CD14-positive monocyte (primary cell): Measurements from ENCODE around the gene DAPK1. TPM values are rescaled to one million over a fixed set of nuclear protein-coding genes. Genes with fewer than 3 reads are reported as not detected.
A peak's percentile ranks its signal among the peaks of the same experiment; 100 is the strongest.

Experiments
- DNase-seq, 3 donors: peaks; one replicate each; pipeline ENCODE4 v3.0.0-alpha.2; 2011 to 2022
- H2AFZ ChIP-seq: 2 replicates; pipeline ENCODE4 v1.6.0; 2012; ENCODE audit warnings: mild to moderate bottlenecking, low read depth, low read length, inconsistent platforms; ENCODE audit not compliant: insufficient read depth, poor library complexity, severe bottlenecking
- H3K27ac ChIP-seq, 2 donors: 1 replicate in 1 of 2; 2 replicates in 1 of 2; pipeline ENCODE4 v1.5.1; 2012 to 2013; ENCODE audit warnings: low read length in 2 of 2, control low read depth in 1 of 2, inconsistent platforms in 1 of 2, low read depth in 1 of 2, mild to moderate bottlenecking in 1 of 2
- H3K27me3 ChIP-seq, 2 donors: one replicate each; pipeline versions ENCODE4 v1.6.0 to v1.6.1; 2011 to 2013; ENCODE audit warnings: low read length in 2 of 2; ENCODE audit not compliant: control insufficient read depth in 2 of 2, insufficient read depth in 2 of 2
- H3K36me3 ChIP-seq, 2 donors: replicated peaks in 1 of 2; 1 replicate in 1 of 2; 2 replicates in 1 of 2; pipeline versions ENCODE4 v1.5.1 to v1.6.1; 2012 to 2013; ENCODE audit warnings: low read length in 2 of 2, control low read depth in 1 of 2, inconsistent platforms in 1 of 2, mild to moderate bottlenecking in 1 of 2; ENCODE audit not compliant: insufficient read depth in 2 of 2, control insufficient read depth in 1 of 2
- H3K4me1 ChIP-seq, 2 donors: 1 replicate in 1 of 2; 2 replicates in 1 of 2; pipeline versions ENCODE4 v1.5.1 to v1.6.1; 2012 to 2013; ENCODE audit warnings: low read length in 2 of 2, control low read depth in 1 of 2, inconsistent platforms in 1 of 2, mild to moderate bottlenecking in 1 of 2, moderate library complexity in 1 of 2; ENCODE audit not compliant: insufficient read depth in 2 of 2, control insufficient read depth in 1 of 2
- H3K4me2 ChIP-seq: replicated peaks from 2 replicates; pipeline ENCODE3; 2012; ENCODE audit warnings: low read length, moderate library complexity, mild to moderate bottlenecking; ENCODE audit not compliant: poor library complexity, severe bottlenecking; ENCODE audit errors: extremely low read depth
- H3K4me3 ChIP-seq, 3 experiments: fragments of 200-600 bp in 1 of 3; sonication (generic) in 1 of 3; replicated peaks in 1 of 3; 1 replicate in 2 of 3; 2 replicates in 1 of 3; pipeline ENCODE4 v1.5.1; 2011 to 2013; ENCODE audit warnings: low read length in 3 of 3, mild to moderate bottlenecking in 3 of 3, control low read depth in 2 of 3, low read depth in 2 of 3, inconsistent platforms in 1 of 3, moderate library complexity in 1 of 3
- H3K79me2 ChIP-seq: 2 replicates; pipeline ENCODE4 v1.6.0; 2012; ENCODE audit warnings: mild to moderate bottlenecking, control low read depth, inconsistent platforms, low read length, moderate library complexity; ENCODE audit not compliant: insufficient read depth
- H3K9ac ChIP-seq: 2 replicates; pipeline ENCODE4 v1.6.0; 2017; ENCODE audit warnings: low read length, mild to moderate bottlenecking; ENCODE audit not compliant: insufficient read depth, poor library complexity, severe bottlenecking
- H3K9me3 ChIP-seq, 2 donors: replicated peaks in 1 of 2; 1 replicate in 1 of 2; 2 replicates in 1 of 2; pipeline versions ENCODE4 v1.5.1 to v1.6.1; 2012 to 2013; ENCODE audit warnings: low read length in 2 of 2, control low read depth in 1 of 2; ENCODE audit not compliant: control insufficient read depth in 1 of 2, insufficient read depth in 1 of 2
- H4K20me1 ChIP-seq: 2 replicates; pipeline ENCODE4 v1.6.0; 2012; ENCODE audit warnings: mild to moderate bottlenecking, low read length, control low read depth, moderate library complexity; ENCODE audit not compliant: insufficient read depth
- H3K27ac Mint-ChIP-seq, 7 donors: one replicate each; pipeline ENCODE4 v1.8.0; 2020; ENCODE audit warnings: mild to moderate bottlenecking in 7 of 7, mixed read lengths in 7 of 7, moderate library complexity in 6 of 7, inconsistent platforms in 2 of 7
- H3K27me3 Mint-ChIP-seq, 3 donors: one replicate each; pipeline ENCODE4 v1.8.0; 2021 to 2022; ENCODE audit warnings: low read depth in 3 of 3, mild to moderate bottlenecking in 3 of 3, mixed read lengths in 3 of 3, moderate library complexity in 3 of 3, inconsistent platforms in 1 of 3
- H3K36me3 Mint-ChIP-seq, 2 donors: one replicate each; pipeline ENCODE4 v1.8.0; 2020; ENCODE audit warnings: mixed read lengths in 2 of 2, inconsistent platforms in 1 of 2, mild to moderate bottlenecking in 1 of 2
- H3K4me1 Mint-ChIP-seq: one replicate; pipeline ENCODE4 v1.8.0; 2020; ENCODE audit warnings: mild to moderate bottlenecking, mixed read lengths
- H3K4me3 Mint-ChIP-seq, 2 donors: one replicate each; pipeline ENCODE4 v1.8.0; 2020; ENCODE audit warnings: mild to moderate bottlenecking in 2 of 2, mixed read lengths in 2 of 2, moderate library complexity in 1 of 2
- H3K9me3 Mint-ChIP-seq, 7 donors: one replicate each; pipeline ENCODE4 v1.8.0; 2020 to 2022; ENCODE audit warnings: mixed read lengths in 7 of 7, mild to moderate bottlenecking in 6 of 7, moderate library complexity in 6 of 7, inconsistent platforms in 2 of 7
- CTCF ChIP-seq: fragments of 200-600 bp; IDR thresholded peaks from one replicate; pipeline ENCODE4 v1.8.0; 2022; ENCODE audit warnings: antibody characterized with exemption, mild to moderate bottlenecking
- WGBS: methylation state at CpG from one replicate; pipeline ENCODE4 v1.1.5; 2013; ENCODE audit warnings: missing lambda C conversion rate; ENCODE audit not compliant: insufficient coverage; 5-methylcytosine and 5-hydroxymethylcytosine counted together
- intact Hi-C, 2 donors: fragments of 100-400 bp; cut with micrococcal nuclease; formaldehyde crosslinking; loops; one replicate each; pipeline versions ENCODE4 v1.15.0 to v1.15.1; 2023
- polyA plus RNA-seq, 3 donors: library from polyadenylated mRNA; depleted of rRNA in 1 of 3; unstranded in 2 of 3; stranded (reverse) in 1 of 3; fragments of 300-500 nt in 2 of 3; fragments of >200 nt in 1 of 3; fragmentation: Illumina TruSeq in 2 of 3; gene quantifications; 1 replicate in 2 of 3; 2 replicates in 1 of 3; pipeline ENCODE4 v1.2.3, GENCODE V29; 2012 to 2021

The DAPK1 gene
- polyA plus RNA-seq, 3 donors: 24.1 to 102 (median 44.4) TPM

- Mint-ChIP-seq H3K27ac (peak overlapping the region in 2 of 7 donors; percentile 3 to 58), H3K36me3 (peaks cover 65 to 78% of the 10 kb centered on the region in 2 donors), H3K4me3 (no peak overlapping the region), H3K4me1 (peaks cover 22% of the 10 kb centered on the region), H3K9me3 (peaks cover 0 to 5% (median 3%) of the 10 kb centered on the region in 7 donors), H3K27me3 (peaks cover 0 to 3% (median 0%) of the 10 kb centered on the region in 3 donors)
- over 99% methylated on average over 15 of the region's 16 CpGs for WGBS
- H3K4me2 ChIP-seq: no peak overlapping the region
- no peak overlapping the region for H2AFZ ChIP-seq
- no peak overlapping the region for H3K4me3 ChIP-seq
- H3K9me3 ChIP-seq: no peaks in the 10 kb centered on the region
- peak overlapping the region in 1 of 2 donors; percentile 34 for H3K27ac ChIP-seq
- intact Hi-C loops: no loop called here
- DNase-seq: no peak
- no peaks in the 10 kb centered on the region for H3K79me2 ChIP-seq
- TF ChIP-seq CTCF: no peak
- H3K4me1 ChIP-seq: peaks cover 11 to 18% of the 10 kb centered on the region in 2 donors
- H3K36me3 ChIP-seq: peaks cover 41 to 76% of the 10 kb centered on the region in 2 donors
- H3K27me3 ChIP-seq: no peaks in the 10 kb centered on the region
- H4K20me1 ChIP-seq: peaks cover 8% of the 10 kb centered on the region
- H3K9ac ChIP-seq: no peak overlapping the region
Observed at GRCh38 chr9:87657893-87658292, 160.2 kb downstream of the DAPK1 start.

GRCh38 chr9:87658511-87658910 is 160.8 kb downstream of the DAPK1 start:
- Mint-ChIP-seq H3K36me3 (peaks cover 67 to 79% of the 10 kb centered on the region in 2 donors), H3K4me3 (no peak overlapping the region), H3K27me3 (peaks cover 0 to 3% (median 0%) of the 10 kb centered on the region in 3 donors), H3K9me3 (peaks cover 0 to 5% (median 3%) of the 10 kb centered on the region in 7 donors), H3K4me1 (peaks cover 21% of the 10 kb centered on the region), H3K27ac (no peak overlapping the region)
- H2AFZ ChIP-seq: no peak overlapping the region
- peaks cover 45 to 76% of the 10 kb centered on the region in 2 donors for H3K36me3 ChIP-seq
- peaks cover 6 to 18% of the 10 kb centered on the region in 2 donors for H3K4me1 ChIP-seq
- peak overlapping the region in 1 of 2 donors; percentile 34 for H3K27ac ChIP-seq
- peaks cover 14% of the 10 kb centered on the region for H4K20me1 ChIP-seq
- H3K4me3 ChIP-seq: no peak overlapping the region
- WGBS: 100% methylated on average over 1 of the region's 3 CpGs
- no peak for DNase-seq
- H3K4me2 ChIP-seq: no peak overlapping the region
- no peak for TF ChIP-seq CTCF
- H3K79me2 ChIP-seq: no peaks in the 10 kb centered on the region
- intact Hi-C loops: no loop called here
- no peaks in the 10 kb centered on the region for H3K9me3 ChIP-seq
- no peak overlapping the region for H3K9ac ChIP-seq
- no peaks in the 10 kb centered on the region for H3K27me3 ChIP-seq
